PC-9 (cell line): Measurements from ENCODE around the gene ADAMTS7.
A peak's percentile ranks its signal among the peaks of the same experiment; 100 is the strongest.

Experiments used
- CTCF ChIP-seq: fragments of 200-600 bp; sonication (generic); conservative IDR thresholded peaks from 2 replicates; pipeline ENCODE4 v1.6.1; 2017; ENCODE audit warnings: mixed run types, antibody characterized with exemption, mild to moderate bottlenecking, moderate library complexity
- EZH2 ChIP-seq: fragments of 200-600 bp; sonication (generic); IDR thresholded peaks from 2 replicates; pipeline ENCODE4 v1.8.0; 2017; ENCODE audit warnings: antibody characterized with exemption, low read depth

DNA sequence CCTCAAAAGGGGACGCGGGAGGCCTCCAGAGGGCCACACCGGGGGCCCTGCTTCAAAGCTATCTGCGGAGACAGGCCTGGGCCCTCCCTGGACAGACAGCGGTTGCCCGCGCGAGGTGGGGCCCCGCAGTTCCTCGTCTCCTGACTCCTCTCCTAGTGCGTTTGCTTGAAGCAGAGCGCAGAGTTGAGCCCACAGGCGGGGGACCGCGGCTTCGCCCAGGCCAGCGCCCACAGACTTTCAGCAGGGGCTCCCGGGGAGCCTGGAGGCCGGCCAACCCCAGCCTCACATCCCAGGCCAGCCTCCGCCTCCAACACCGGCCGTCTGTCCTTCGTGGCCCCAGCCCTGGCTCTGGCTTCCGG lies 540 bp upstream of the ADAMTS7 start:
- TF ChIP-seq CTCF (peak; percentile 23; the same call in 1 of the 2 replicates), EZH2 (no peak)
